NB4 (cell line): ENCODE results near the gene SDSL.

Experiments
- CTCF ChIP-seq: IDR thresholded peaks from one replicate; pipeline ENCODE4 v1.5.1; 2012; ENCODE audit warnings: low read depth, low read length
- MAX ChIP-seq: IDR thresholded peaks from 2 replicates; pipeline ENCODE4 v1.6.1; 2011; ENCODE audit warnings: low read depth, low read length
- POLR2A ChIP-seq: IDR thresholded peaks from 2 replicates; pipeline ENCODE4 v1.6.1; 2011; ENCODE audit warnings: mild to moderate bottlenecking; ENCODE audit not compliant: insufficient read length; ENCODE audit errors: extremely low read depth

GRCh38 chr12:113462117-113462774 lies 40.1 kb downstream of the SDSL start:
- TF ChIP-seq POLR2A (no peak), CTCF (peak; percentile 97), MAX (no peak)
